Gastrocnemius medialis (tissue), 4 donors: ENCODE measurements around the gene TMCO4. TPM values are rescaled to one million over a fixed set of nuclear protein-coding genes. Genes with fewer than 3 reads are reported as not detected.

Source experiments
- ATAC-seq, 2 donors: fragments of 150-250 bp; one replicate each; pipeline ENCODE4 v1.9.1; 2016
- DNase-seq, 2 donors: peaks; one replicate each; pipeline ENCODE4 v3.0.0-alpha.2; 2019
- H3K27ac ChIP-seq, 4 donors: fragments of 200-600 bp; sonication (generic); 1 replicate in 1 of 4; 2 replicates in 3 of 4; pipeline ENCODE4 v1.5.1; 2016 to 2018; ENCODE audit warnings: mild to moderate bottlenecking in 2 of 4, moderate library complexity in 1 of 4
- H3K27me3 ChIP-seq, 3 donors: fragments of 200-600 bp; sonication (generic) in 2 of 3; 1 replicate in 1 of 3; 2 replicates in 2 of 3; pipeline versions ENCODE4 v1.5.1 to v1.6.0; 2016 to 2019; ENCODE audit warnings: mild to moderate bottlenecking in 1 of 3, moderate library complexity in 1 of 3
- H3K36me3 ChIP-seq, 2 donors: fragments of 200-600 bp; sonication (generic) in 1 of 2; one replicate each; pipeline ENCODE4 v1.5.1; 2017 to 2018
- H3K4me1 ChIP-seq, 2 donors: fragments of 200-600 bp; sonication (generic) in 1 of 2; one replicate each; pipeline ENCODE4 v1.5.1; 2016 to 2017; ENCODE audit warnings: mild to moderate bottlenecking in 2 of 2
- H3K4me3 ChIP-seq, 4 donors: fragments of 200-600 bp; sonication (generic) in 3 of 4; 1 replicate in 1 of 4; 2 replicates in 3 of 4; pipeline ENCODE4 v1.5.1; 2016 to 2019; ENCODE audit warnings: mild to moderate bottlenecking in 2 of 4
- H3K9me3 ChIP-seq, 3 donors: fragments of 200-600 bp; sonication (generic) in 2 of 3; 1 replicate in 1 of 3; 2 replicates in 2 of 3; pipeline ENCODE4 v1.5.1; 2016 to 2019
- POLR2A ChIP-seq, 2 donors: fragments of 450-650 bp; IDR thresholded peaks; one replicate each; pipeline ENCODE4 v1.6.1; 2017; ENCODE audit warnings: antibody characterized with exemption in 2 of 2, mild to moderate bottlenecking in 2 of 2, moderate library complexity in 2 of 2
- in situ Hi-C, 4 donors: fragments of 200-750 bp; cut with MboI; loops; one replicate each; pipeline versions ENCODE4 v1.15.0 to v1.8.0; 2017; ENCODE audit warnings: low sequenced_read_pairs in 4 of 4
- intact Hi-C: fragments of 100-400 bp; cut with DNase I; formaldehyde crosslinking; loops from one replicate; pipeline ENCODE4 v1.15.1; 2023; ENCODE audit warnings: low total_unique reads
- total RNA-seq, 4 donors: library from RNA; depleted of rRNA; stranded (reverse); fragments of >200 nt; gene quantifications; one replicate each; pipeline versions ENCODE4 v1.1.0 to v1.2.3, GENCODE V29; 2016
- TF ChIP-seq, protein P1 (sequence below), 5 experiments: fragments of 450-650 bp in 3 of 5; fragments of 200-600 bp in 2 of 5; sonication (generic) in 2 of 5; IDR thresholded peaks in 4 of 5; conservative IDR thresholded peaks in 1 of 5; 1 replicate in 4 of 5; 2 replicates in 1 of 5; pipeline ENCODE4 v1.5.1; 2016 to 2019; ENCODE audit warnings: antibody characterized with exemption in 5 of 5, mild to moderate bottlenecking in 3 of 5, moderate library complexity in 3 of 5

TMCO4 gene
- total RNA-seq, 4 donors from 2014 or later: 0.95 to 3.9 (median 2.4) TPM

- no peak for DNase-seq
- ATAC-seq: no peak
- Histone ChIP-seq H3K36me3 (no peaks in the 10 kb centered on the region), H3K27me3 (no peaks in the 10 kb centered on the region), H3K9me3 (no peaks in the 10 kb centered on the region), H3K27ac (no peak overlapping the region), H3K4me1 (peaks cover 5 to 14% of the 10 kb centered on the region in 2 donors), H3K4me3 (no peak overlapping the region)
- TF ChIP-seq, protein P1, sequence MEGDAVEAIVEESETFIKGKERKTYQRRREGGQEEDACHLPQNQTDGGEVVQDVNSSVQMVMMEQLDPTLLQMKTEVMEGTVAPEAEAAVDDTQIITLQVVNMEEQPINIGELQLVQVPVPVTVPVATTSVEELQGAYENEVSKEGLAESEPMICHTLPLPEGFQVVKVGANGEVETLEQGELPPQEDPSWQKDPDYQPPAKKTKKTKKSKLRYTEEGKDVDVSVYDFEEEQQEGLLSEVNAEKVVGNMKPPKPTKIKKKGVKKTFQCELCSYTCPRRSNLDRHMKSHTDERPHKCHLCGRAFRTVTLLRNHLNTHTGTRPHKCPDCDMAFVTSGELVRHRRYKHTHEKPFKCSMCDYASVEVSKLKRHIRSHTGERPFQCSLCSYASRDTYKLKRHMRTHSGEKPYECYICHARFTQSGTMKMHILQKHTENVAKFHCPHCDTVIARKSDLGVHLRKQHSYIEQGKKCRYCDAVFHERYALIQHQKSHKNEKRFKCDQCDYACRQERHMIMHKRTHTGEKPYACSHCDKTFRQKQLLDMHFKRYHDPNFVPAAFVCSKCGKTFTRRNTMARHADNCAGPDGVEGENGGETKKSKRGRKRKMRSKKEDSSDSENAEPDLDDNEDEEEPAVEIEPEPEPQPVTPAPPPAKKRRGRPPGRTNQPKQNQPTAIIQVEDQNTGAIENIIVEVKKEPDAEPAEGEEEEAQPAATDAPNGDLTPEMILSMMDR (IDR thresholded peaks at IDR 0.05 in 4 of 5, conservative IDR thresholded peaks at IDR 0.05 in 1 of 5): no peak
- no peak for TF ChIP-seq POLR2A (IDR thresholded peaks at IDR 0.05)
- in situ Hi-C loops: no loop called here
- intact Hi-C loops: no loop called here
Measured at GRCh38 chr1:19728413-19729145, 71.1 kb downstream of the TMCO4 start.

DNA sequence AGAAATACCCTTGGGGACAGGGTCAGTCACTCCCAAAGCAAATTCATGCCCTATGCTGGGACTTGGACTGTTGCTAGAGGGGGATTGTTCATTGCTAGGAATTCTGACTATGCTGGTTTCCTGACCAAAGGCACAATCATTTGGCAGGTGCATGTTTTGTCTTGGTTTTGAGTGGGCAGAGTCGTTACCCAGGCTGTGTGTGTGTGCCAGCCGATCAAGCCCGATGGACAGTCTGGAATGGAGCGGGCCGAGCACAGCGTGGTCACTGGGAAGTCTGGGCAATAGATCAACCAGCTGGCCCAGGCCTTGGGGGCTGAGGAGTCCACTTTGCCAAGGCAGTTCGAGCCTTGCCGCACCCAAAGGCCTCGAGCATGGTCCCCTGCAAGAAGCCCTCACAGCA, 74.1 kb downstream of the TMCO4 start:
- intact Hi-C loops: no loop called here
- H3K4me1 ChIP-seq: peaks cover 5 to 14% of the 10 kb centered on the region in 2 donors
- ATAC-seq: no peak
- H3K4me3 ChIP-seq: no peak overlapping the region
- in situ Hi-C loops: no loop called here
- no peak for DNase-seq
- no peaks in the 10 kb centered on the region for H3K9me3 ChIP-seq
- no peak overlapping the region for H3K27ac ChIP-seq
- TF ChIP-seq POLR2A (IDR thresholded peaks at IDR 0.05): no peak
- TF ChIP-seq, protein P1 (IDR thresholded peaks at IDR 0.05 in 4 of 5, conservative IDR thresholded peaks at IDR 0.05 in 1 of 5): no peak
- H3K27me3 ChIP-seq: no peaks in the 10 kb centered on the region
- no peaks in the 10 kb centered on the region for H3K36me3 ChIP-seq

- H3K27me3 ChIP-seq: no peaks in the 10 kb centered on the region
- ATAC-seq: no peak
- no peak for DNase-seq
- H3K27ac ChIP-seq: no peak overlapping the region
- H3K9me3 ChIP-seq: no peaks in the 10 kb centered on the region
- no peak for TF ChIP-seq POLR2A (IDR thresholded peaks at IDR 0.05)
- TF ChIP-seq, protein P1 (IDR thresholded peaks at IDR 0.05 in 4 of 5, conservative IDR thresholded peaks at IDR 0.05 in 1 of 5): no peak
- H3K4me1 ChIP-seq: peaks cover 5 to 12% of the 10 kb centered on the region in 2 donors
- intact Hi-C loops: no loop called here
- no peak overlapping the region for H3K4me3 ChIP-seq
- in situ Hi-C loops: no loop called here
- no peaks in the 10 kb centered on the region for H3K36me3 ChIP-seq
Measured at GRCh38 chr1:19723874-19724273, 75.8 kb downstream of the TMCO4 start.

DNA sequence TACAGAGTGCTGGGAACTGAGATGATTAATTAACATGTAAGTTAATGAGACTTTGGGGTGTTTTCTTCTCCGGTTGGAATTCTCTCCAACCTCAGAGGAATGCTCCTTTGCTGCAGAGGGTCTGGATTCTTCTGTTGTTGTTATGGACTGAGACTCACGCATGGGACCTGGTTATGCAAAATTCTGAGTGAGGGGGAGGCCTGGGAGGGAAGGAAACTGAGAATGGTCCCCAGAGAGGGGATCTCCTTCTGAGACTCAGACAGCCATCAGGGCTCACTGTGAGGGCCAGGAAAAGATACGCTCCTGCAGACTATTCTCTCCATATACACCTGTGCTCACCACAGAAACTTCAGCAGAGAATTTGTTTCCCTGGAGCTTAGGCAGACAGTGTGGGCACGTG, 78.7 kb downstream of the TMCO4 start:
- Histone ChIP-seq H3K27me3 (no peaks in the 10 kb centered on the region), H3K4me1 (no peaks in the 10 kb centered on the region), H3K4me3 (no peak overlapping the region), H3K27ac (no peak overlapping the region), H3K9me3 (no peaks in the 10 kb centered on the region), H3K36me3 (no peaks in the 10 kb centered on the region)
- no peak for ATAC-seq
- TF ChIP-seq, protein P1 (IDR thresholded peaks at IDR 0.05 in 4 of 5, conservative IDR thresholded peaks at IDR 0.05 in 1 of 5): no peak
- TF ChIP-seq POLR2A (IDR thresholded peaks at IDR 0.05): no peak
- no peak for DNase-seq
- in situ Hi-C loops: no loop called here
- intact Hi-C loops: no loop called here

DNA sequence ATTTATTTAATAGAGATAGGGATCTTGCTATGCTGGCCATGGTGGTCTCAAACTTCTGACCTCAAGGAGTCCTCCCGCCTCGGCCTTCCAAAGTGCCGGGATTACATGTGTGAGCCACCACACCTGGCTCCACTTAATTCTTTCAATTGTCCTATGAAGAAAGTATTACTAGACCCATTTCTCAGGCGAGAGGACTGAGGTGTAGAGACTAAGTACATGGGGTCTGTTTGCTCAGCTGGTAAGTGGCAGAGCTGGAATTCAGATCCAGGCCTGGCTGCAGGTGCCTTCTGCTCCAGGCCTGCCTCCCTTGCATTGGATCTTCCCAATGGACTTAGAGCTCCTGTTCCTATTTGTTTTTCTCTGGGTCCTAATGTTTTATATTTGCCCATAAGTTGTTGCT, 79.5 kb downstream of the TMCO4 start:
- Histone ChIP-seq H3K36me3 (no peaks in the 10 kb centered on the region), H3K27me3 (no peaks in the 10 kb centered on the region), H3K4me3 (no peak overlapping the region), H3K27ac (no peak overlapping the region), H3K4me1 (no peaks in the 10 kb centered on the region), H3K9me3 (no peaks in the 10 kb centered on the region)
- no peak for ATAC-seq
- intact Hi-C loops: no loop called here
- no peak for TF ChIP-seq POLR2A (IDR thresholded peaks at IDR 0.05)
- TF ChIP-seq, protein P1 (IDR thresholded peaks at IDR 0.05 in 4 of 5, conservative IDR thresholded peaks at IDR 0.05 in 1 of 5): no peak
- in situ Hi-C loops: no loop called here
- no peak for DNase-seq
